GM18519 (cell line): ENCODE data around the gene RSPH9.

Experiments
- ATAC-seq: cut with Tn5 transposase; IDR thresholded peaks from one replicate; pipeline ENCODE4 v1.9.1; 2021; ENCODE audit warnings: mild to moderate bottlenecking, moderate library complexity; ENCODE audit not compliant: unreplicated experiment, low FRiP score

Gene RSPH9, protein sequence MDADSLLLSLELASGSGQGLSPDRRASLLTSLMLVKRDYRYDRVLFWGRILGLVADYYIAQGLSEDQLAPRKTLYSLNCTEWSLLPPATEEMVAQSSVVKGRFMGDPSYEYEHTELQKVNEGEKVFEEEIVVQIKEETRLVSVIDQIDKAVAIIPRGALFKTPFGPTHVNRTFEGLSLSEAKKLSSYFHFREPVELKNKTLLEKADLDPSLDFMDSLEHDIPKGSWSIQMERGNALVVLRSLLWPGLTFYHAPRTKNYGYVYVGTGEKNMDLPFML

DNA sequence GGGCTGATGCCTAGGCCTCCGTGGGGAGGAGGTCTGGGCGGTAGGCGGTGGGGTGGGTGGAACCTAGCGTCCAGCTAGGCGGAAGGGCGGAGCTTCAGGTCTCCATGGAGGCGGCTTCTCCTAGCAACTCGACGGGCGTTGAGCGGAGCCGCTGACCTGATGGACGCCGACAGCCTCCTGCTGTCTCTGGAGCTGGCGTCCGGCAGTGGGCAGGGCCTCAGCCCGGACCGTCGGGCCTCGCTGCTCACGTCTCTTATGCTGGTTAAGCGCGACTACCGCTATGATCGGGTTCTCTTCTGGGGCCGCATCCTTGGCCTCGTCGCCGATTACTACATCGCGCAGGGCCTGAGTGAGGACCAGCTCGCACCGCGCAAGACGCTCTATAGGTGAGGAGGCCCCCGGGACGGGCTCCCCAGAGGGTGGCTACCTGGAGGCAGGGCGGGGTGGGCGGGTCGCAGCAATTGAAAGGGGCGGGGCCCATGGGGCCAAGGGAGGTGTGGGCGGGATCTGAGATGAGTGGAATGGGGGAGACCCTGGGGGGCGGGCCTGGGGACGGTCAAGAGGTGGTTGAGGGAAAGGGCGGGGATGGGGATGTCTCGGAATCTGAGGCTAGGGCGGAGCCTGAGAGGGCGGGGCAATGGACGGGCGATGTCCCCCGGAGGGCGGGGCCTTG is at the start of gene RSPH9:
Gene RSPH9 (plus strand): TSS at position 97 of the 673 bp plus-strand sequence. CDS start 63 bp downstream, at position 160.
- ATAC-seq = no peak

DNA sequence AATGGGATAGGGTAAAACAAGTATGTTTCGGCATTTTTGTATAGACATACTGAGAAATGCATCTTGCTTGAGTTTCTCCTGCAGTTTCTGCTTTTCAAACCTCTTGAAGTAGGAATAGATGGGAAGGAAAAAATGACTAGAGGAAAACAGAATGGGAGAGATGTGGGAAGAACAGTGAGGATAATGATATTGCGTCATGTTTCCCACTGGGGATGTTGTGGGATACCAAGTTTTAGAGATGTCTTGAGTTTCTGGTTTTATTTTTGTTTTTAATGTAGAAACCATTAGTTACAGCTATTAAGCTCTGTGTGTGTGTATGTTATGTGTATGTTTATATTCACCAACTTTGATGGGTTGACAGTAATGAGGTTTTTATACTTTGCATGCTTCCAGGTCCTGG is 44.2 kb upstream of the RSPH9 start:
- no peak for ATAC-seq

DNA sequence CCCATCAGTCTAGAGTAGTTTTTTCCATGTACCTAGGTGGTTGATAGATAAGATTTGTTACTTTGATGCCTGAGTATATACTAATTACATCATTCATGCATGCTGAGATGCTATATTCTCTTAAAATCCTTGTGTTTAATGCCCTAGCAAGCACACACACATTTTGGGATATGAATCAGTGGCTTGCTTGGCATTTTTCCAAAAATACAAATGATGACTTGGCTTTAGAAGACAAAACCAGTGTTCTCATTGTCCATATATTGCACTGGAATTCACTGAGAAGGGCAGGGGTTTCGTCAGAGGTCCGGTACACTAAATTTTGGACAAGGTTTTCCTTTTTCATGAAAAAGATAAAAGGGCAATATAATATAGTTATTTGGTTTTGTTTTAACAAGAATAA is 40.7 kb upstream of the RSPH9 start:
- no peak for ATAC-seq

DNA sequence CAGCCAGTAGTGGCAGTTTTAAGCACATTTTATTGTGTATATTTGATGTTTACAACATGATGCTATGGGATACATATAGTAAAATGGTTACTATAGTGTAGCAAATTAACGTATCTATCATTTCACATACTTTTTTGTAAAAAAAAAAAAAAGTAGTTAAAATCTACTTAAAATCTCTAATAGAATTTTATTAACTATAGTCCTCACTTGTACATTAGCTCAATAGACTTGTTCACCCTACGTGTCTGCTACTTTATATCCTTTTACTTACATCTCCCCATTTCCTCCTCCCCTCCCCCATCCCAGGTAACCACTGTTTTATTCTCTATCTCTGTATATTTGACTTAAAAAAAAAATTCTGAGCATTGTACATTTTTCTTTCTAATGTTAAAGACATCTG is 38.8 kb upstream of the RSPH9 start:
- ATAC-seq = no peak

DNA sequence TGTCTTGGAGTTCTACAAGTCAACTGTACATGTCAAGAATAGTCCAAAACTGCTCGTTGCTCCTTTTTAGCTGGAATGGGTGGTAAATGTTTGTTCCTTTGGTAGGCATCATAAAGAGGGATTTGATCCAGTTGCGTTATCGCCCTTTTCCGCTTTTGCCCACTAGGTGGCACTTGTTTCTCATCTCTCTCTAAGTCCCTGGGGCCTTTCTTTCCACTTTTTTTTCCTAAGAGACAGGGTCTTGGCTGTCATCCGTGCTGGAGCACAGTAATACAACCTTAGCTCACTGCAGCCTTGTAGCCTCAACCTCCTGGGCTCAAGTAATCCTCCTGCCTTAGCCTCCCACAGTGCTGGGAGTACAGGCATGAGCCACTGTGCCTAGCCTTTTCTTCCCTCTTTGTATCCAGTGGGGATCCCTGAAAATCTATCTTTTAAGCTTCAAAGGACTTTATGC is 36.5 kb upstream of the RSPH9 start:
- ATAC-seq = no peak

DNA sequence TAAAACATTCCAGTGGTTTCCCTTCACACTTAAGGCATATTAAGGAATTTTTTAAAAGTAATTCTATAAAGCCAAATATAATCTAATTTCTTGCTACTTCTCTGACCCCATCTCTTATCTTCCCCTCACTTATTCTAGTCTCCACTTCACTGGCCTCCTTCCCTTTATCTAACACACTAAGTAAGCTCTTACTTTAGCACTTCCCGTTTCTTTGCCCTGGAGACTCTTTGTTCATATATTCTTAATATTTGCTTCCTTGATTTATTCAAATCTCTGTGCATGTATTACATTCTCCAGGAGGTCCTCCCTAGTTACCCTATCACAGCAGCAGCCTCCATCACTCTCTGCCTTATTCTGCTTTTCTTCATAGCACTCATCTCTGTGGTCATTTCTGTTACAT is 36.0 kb upstream of the RSPH9 start:
- ATAC-seq = no peak

DNA sequence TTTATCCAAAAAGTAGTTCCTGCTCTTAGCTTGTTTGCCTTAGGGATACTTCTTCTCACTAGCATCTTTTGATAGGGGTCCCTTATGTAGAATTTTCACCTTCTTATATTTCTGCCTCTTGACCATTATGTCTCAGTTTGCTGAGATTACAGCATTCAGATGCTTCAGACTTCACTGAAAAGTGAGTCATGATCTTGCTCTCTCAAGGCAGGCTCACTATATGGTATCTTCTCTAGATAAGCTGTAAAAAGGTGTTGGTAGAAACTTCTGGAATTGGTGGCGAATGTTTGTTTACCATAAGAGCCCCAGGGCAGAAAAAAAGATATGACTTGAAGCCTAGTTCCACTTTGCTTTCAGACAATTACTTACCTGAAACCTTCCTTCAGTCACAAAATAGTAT is 35.4 kb upstream of the RSPH9 start:
- no peak for ATAC-seq

DNA sequence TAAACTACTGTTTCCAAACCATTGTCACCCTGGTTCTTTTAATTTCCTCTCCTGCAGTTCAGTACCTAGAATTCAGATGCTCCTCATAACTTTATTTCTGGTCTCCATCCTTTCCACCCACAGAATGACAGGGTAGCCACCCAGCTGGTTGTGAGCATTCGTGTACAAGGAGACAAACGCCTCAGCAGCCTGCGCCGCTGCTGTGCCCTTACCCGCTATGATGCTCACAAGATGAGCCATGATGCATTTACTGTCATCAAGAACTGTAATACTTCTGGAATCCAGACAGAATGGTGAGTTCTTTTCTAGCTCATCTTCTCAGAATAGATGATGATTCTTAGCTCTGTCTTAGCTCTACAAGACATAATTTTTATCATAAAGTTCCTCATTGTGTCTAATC is 34.4 kb upstream of the RSPH9 start:
- no peak for ATAC-seq

DNA sequence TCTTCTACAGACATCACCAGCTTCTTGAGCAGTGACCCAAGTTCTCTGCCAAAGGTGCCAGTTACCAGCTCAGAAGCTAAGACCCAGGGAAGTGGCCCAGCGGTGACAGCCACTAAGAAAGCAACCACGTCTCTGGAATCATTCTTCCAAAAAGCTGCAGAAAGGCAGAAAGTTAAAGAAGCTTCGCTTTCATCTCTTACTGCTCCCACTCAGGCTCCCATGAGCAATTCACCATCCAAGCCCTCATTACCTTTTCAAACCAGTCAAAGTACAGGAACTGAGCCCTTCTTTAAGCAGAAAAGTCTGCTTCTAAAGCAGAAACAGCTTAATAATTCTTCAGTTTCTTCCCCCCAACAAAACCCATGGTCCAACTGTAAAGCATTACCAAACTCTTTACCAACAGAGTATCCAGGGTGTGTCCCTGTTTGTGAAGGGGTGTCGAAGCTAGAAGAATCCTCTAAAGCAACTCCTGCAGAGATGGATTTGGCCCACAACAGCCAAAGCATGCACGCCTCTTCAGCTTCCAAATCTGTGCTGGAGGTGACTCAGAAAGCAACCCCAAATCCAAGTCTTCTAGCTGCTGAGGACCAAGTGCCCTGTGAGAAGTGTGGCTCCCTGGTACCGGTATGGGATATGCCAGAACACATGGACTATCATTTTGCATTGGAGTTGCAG is 31.0 kb upstream of the RSPH9 start:
- ATAC-seq = no peak

DNA sequence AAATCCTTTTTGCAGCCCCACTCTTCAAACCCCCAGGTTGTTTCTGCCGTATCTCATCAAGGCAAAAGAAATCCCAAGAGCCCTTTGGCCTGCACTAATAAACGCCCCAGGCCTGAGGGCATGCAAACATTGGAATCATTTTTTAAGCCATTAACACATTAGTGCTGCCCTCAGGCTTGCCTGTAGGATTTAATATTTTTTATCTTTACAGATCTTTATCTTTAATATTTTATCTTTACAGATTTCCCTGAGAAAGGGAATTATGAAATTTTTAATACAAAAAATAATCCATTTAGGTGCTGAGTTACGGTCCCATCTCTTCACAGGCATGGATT is 30.5 kb upstream of the RSPH9 start:
- ATAC-seq = no peak

DNA sequence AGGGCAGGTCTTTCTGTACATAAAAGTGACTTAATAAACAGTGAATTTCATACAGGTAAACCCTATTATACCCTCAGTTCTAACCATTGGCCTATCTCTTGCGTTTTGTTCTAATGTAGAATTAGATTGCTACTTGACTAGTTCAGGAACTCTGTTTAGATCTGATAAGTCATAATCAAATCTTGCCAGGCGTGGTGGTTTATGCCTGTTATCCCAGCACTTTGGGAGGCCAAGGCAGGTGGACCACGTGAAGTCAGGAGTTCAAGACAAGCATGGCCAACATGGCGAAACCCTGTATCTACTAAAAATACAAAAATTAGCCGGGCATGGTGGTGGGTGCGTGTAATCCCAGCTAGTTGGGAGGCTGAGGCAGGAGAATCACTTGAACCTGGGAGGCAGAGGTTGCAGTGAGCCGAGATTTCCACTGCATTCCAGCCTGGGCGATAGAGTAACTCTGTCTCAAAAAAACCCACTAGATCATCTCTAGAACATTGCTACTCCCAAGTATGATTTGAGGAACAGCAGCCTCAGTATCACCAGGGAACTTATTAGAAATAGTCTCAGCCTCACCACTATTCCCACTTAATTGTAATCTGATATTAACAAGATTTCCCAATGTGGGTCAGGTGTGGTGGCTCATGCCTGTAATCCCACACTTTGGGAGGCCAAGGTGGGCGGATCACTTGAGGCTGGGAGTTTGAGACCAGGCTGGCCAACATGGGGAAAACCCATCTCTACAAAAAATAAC is 27.9 kb upstream of the RSPH9 start:
- ATAC-seq = no peak

DNA sequence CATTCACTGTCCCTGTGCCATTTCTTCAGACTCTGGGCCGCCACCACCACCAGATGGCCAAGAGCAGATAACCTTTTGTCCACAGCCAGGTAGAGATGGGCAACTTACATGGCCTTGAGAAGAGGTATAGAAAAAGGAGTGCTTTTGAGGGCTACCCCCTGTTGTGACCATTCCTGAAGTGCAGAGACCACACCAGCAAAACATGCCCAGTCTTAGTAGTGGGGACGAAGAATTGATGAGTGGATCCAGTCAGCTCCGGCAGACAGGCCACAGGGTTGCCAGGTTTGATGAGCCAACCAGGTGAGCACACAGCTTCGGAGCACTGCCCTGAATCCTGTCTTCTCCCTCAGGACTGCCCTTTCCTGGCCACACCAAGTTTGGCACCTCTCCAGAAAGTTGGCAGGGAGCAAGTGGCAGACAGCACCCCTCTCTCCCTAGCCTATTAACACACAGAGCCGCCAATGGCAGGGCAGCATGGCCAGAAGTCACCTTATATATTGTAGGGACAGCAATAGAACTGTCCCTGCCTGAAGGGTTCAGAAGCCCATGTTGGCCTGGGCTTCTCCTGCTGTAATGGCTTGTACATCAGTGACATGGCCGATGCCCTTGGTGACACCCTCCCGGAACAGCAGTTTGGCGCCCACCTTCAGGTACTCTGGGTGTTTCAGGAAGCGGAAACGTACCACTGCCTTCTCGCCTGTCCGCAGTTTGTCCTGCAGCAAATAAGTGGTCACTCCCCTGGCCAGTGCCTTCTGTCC is 23.6 kb upstream of the RSPH9 start:
- no peak for ATAC-seq

DNA sequence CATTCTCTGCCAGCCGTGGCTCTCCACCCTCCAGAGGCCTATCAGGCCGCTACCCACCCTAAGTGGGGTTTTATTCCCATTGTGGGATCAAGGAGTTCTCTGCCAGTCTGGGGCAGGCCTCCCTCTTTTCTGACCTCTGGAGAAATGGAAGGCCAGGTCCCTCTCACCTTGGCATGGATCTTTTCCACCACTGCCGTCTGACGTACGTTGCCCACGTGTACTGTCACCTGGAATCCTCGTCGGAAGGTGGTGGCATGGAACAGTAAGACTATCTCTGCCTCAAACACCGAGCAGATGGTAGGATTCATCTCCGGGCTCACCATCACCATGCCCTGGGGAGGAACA is 23.0 kb upstream of the RSPH9 start:
- no peak for ATAC-seq

DNA sequence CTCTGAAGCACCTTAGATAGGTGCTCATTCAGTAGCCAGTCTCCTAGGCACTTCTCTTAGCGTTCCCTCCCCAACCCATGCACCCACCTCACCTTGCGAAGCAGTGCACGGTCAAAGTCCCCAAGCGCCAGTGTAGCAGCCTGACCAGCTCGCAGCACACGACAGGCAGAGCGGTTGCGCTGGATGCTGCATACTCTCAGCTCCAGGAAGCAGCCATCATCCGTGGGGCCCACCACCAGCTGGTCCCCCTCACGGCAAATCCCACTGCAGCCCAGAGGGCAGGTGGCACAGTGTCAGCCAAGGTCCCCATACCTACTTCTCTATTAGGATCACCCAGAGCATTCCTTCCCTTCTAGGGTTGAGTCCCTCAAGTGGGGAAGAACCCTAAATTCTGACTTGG is 22.3 kb upstream of the RSPH9 start:
- no peak for ATAC-seq

DNA sequence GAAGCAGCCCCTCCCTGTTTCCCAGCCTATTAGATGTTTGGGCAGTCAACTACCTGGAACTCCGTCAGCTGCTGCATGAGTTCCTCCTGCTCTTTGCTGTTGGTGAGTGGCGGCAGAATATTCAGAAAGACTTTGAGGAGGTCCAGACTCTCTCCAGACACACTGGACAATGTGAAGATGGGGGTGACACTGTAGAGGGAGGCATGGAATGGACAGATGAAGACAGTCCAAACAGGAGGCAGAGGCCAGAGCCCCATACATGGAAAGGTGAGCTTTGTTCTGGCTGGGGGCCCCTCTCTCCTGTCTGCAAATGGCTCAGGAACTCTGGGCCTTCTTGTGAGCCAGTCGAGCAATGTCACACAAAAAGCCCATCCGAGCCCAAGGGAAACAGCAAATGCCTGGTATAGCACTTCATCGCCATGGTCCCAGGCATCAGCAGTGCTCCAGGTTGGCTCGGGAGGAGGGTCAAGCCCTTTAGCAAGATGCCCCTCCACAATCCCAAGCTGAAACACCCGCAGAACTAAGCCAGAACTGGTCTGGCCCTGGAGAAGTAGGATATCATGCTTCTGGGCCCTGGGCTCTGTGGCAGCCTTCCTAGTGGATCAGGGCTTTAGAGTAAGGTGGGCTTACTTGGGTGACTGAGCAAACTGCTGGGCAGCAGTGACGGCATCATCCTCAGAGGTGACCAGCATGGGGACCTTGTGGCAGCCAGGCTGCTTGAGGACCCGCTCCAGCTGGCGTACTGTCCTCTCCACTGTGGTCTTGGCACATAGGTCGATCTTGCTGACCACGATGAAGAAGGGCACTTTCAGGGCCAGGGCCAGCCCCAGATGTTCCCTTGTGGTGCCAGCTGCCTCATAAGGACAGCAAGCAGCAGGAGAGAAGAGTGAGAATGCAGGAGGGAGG is 20.7 kb upstream of the RSPH9 start:
- no peak for ATAC-seq

DNA sequence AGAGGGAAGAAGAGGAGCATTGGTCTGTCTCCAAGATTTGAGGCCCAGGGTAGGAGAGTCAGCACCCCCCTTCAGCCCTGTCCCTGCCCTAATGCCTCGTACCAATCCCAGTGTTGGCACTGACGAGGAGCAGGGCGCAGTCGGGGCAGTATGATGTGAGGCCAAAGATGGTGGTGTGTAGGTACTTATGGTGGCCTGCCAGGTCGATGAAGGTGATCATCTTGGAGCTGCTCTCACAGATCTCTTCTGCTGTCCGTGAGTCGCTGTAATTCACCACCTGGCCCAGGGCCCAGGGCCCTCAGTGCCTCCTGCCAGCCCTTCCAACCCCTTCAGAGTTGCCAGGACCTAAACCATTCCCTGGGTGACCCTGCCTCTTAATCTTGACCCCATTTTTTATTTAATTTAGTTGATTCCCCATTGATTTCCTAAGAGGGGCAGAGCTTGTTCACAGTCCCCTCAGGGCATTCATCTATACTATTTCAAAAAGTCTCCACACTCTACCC is 20.0 kb upstream of the RSPH9 start:
- no peak for ATAC-seq

DNA sequence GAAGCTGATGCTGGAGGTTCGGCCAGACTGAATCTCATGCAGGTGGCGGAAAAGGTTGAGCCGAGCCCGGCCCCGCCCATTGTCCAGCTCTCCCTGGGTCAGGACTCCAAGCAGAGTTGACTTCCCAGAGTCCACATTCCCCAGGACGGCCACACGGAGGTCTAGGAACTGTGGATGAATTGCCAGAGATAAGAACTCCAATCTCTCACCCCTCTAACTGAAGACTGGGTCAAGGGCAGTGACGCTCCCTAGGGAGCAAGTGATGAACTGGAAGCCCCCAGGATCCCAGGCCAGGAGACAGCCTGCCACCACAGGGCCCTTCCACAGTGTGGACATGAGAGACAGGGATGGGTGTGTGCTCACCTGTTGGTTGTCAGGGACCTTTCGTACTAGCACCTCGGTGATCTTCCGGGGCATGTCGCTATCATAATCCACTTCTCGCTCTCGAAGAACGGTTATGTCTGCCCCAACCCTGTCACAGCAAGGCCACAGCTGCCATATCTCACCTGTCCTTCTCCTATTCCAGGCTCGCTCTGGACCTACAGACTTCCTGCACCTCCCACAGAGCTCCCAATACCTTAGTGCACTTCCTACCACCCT is 19.3 kb upstream of the RSPH9 start:
- no peak for ATAC-seq

DNA sequence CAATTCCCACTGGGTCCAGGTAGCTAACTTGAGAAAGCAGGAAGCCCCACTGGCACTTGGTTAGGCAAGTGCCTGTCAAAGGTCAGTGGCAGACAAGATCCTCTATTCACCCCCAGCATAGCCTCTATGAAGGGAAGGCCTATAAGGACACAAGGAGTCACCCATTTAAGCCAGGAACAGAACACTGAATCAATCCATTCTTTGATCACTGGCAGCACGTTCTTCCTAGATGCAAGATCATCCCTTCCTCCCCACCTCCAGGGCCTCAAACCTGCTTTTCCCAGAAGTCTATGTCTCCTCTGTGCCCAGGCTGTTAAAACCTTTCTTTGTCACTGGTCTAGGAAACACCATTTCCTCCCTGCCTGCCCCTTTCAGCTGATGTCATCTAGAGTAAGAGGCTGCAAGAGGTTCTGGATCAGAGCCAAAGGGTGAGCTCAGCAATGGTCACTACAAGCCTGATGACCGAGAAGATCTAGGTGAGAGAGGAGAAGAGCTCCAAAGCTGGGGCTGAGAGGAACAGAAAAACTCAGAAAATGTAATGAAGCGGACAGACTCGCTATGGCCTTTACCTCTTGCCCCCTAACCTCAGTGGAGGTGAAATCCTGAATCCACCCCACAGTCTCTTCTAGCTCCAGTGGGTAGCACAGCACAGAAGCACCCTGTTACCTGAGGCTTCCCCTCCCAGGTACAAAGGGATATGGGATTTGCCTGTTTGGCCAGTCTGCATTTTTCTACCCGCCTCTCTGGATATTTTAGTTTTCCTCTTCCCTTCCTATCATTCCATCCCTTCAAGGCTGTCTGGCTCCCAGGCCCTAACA is 17.6 kb upstream of the RSPH9 start:
- no peak for ATAC-seq
